GM19395 (cell line): ENCODE measurements around the gene TBRG1.
A peak's percentile ranks its signal among the peaks of the same experiment; 100 is the strongest.

Experiments
- ATAC-seq: cut with Tn5 transposase; IDR thresholded peaks from one replicate; pipeline ENCODE4 v1.9.1; 2021; ENCODE audit warnings: mild to moderate bottlenecking, moderate library complexity; ENCODE audit not compliant: unreplicated experiment

The TBRG1 gene

DNA sequence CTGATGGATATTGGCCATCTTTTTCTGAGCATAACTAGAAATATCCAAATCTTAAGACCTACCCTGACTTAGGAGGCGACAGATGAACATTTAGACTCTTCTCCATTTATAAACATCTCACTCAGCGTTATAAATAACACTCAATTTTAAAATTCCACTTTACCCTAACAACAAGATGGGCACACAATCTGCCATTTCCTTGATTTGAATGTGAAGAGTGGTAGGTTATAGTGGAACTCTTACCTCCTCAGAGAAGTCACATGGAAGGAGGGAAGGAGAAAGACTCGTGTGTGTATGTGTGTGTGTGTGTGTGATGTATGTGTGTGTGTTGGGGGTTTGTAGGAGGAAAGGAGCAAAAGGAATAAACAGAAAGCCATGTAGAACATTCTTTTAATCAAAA lies 35.8 kb downstream of the TBRG1 start:
- no peak for ATAC-seq

- ATAC-seq: no peak
Measured at GRCh38 chr11:124658986-124659385, 36.3 kb downstream of the TBRG1 start.

DNA sequence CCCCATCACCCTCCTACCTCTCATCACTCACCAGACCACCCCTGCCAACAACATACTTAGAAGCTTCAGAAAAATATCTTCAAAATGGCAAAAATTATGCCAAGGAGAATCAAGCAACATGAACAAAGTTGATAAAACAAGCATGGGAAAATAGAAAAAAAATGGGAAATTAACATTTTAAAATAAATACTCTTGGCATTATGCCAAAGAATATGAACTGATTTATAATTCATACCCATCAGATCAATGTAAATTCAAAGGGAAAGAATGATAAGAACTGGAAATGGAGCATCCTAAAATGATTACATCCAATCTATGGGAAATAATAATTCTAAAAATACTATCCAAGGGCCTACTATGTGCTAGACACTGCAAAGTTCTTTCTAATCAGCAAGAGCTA lies 38.9 kb downstream of the TBRG1 start:
- ATAC-seq: no peak

- ATAC-seq: no peak
Measured at GRCh38 chr11:124662106-124662505, 39.4 kb downstream of the TBRG1 start.

GRCh38 chr11:124663861-124664260 lies 41.2 kb downstream of the TBRG1 start:
- ATAC-seq: no peak

GRCh38 chr11:124667601-124668000 lies 44.9 kb downstream of the TBRG1 start:
- ATAC-seq: no peak

DNA sequence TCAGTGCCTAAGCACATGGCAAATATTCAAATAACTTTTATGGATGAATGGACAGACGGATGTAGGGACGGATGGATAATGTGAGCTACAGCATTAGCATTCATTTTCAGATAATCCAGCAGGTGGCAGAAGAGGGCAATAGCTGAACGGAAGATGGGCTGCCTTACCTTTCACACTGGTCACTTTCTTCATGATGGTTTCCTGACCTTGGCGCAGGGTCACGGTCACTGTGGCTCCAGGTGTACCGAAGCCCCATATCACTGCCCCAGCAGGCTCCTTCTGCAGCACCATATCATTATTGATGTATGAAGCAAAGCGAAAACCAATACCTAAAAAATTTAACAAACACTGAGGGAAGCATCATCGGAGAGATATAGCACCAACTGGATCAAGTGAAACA lies 46.5 kb downstream of the TBRG1 start:
- ATAC-seq: peak; percentile 32

DNA sequence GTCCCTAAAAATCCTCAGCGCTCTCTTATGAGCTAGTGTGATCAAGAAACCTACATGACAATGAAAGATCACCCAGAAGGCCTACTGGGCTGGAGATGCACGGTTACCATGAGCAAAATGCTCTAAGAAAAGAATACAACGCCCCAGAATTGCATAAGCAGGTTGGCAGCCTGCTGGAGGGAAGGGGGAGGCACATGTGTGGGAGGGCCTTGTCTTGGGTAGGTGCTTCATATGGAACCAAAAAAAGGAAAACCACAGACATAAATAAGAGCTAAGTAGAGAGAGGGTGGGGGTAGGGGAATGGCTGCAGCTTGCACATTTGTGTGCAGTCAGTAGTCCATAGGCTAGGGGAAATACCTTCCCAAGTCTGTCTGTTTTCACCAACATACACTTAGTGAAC lies 48.1 kb downstream of the TBRG1 start:
- peak; percentile 29 for ATAC-seq

DNA sequence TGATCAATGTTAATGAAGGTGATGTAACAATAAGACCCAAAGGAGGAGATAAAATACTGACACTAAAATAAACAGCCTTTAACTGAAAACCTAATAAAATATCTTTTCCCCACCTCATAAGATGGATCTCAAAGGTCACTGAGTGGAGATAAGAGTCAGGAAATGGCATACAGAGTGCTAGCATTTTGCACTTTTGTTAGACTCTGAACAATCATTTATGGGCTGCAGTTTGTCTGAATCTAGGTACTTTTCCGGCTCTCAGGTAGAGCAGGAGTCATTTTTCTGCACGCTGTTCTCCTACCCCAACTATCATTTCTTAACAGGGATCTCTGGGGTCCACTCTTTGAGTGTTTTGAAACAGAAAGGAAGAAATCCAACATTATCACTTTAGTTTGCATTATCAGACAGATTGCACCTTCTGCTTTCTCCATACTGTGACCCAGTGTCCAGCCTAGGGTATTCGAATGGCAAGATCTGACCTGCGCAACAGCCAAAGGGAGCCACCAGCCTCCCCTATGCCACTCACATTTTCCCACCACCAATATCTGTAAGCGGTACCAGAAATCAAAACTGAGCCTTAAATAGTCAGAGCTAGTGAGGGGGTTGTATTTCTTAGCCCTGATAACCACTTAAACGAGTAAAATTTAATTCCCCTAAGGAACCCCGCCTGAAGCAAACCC lies 50.0 kb downstream of the TBRG1 start:
- no peak for ATAC-seq

- peak; percentile 85 for ATAC-seq
Measured at GRCh38 chr11:124673333-124674167, 50.9 kb downstream of the TBRG1 start, which contains the start of the genes SIAE and SPA17. TSS of gene SIAE (minus strand) at chr11:124673739. CDS start at chr11:124673708, 31 bp downstream. TSS of gene SPA17 (plus strand) at chr11:124673904. CDS start at chr11:124675265, 1,361 bp downstream.

DNA sequence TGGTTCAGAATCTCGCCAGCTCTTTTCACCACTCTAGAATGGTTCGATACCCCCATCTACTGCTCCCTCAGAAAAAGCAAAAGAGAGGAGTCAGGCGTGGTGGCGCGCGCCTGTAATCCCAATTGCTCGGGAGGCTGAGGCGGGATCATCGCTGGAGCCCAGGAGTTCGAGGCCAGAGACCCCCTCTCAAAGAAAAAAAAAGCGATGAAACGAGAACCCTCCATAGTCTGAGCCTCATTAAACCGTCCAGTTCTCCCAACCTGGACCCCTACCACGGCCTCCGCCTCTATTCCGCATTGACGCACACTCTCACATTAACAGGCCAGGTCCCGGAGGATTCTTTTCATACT lies 51.5 kb downstream of the TBRG1 start:
- no peak for ATAC-seq

- ATAC-seq: no peak
Measured at GRCh38 chr11:124674571-124674970, 51.9 kb downstream of the TBRG1 start.

- ATAC-seq: no peak
Measured at GRCh38 chr11:124676386-124676785, 53.7 kb downstream of the TBRG1 start.

- no peak for ATAC-seq
Measured at GRCh38 chr11:124678416-124678815, 55.8 kb downstream of the TBRG1 start.

GRCh38 chr11:124681421-124681820 lies 58.8 kb downstream of the TBRG1 start:
- no peak for ATAC-seq

DNA sequence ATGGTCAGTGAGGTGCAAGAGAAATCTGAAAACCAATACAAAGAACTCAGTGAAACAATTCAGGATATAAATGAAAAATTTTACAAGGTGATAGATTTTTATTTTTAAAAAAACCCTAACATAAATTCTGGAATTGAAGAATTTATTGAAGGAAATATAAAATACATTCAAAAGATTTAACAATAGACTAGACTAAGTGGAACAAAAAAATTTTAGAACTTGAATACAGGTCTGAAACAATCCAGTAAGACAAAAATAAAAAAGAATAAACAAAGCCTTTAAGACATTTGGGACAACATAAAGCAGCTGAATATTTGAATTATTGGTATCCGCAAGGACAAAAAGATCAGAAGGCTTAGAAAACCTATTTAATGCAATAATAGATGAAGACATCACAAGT lies 59.8 kb downstream of the TBRG1 start:
- ATAC-seq: no peak
